GM13977 (cell line): ENCODE data around the gene MAST4.

Experiments used
- DNase-seq: peaks from one replicate; pipeline ENCODE4 v3.0.0; 2012; ENCODE audit warnings: low spot score
- CTCF ChIP-seq: IDR thresholded peaks from 2 replicates; pipeline ENCODE4 v1.5.1; 2012; ENCODE audit warnings: mild to moderate bottlenecking, control low read depth; ENCODE audit not compliant: insufficient read depth; ENCODE audit errors: extremely low read depth, missing control alignments
- in situ Hi-C: fragments of 300-500 bp; cut with MboI; formaldehyde crosslinking; loops from one replicate; pipeline ENCODE4 v1.12.0; 2022; ENCODE audit warnings: low sequenced_read_pairs, low pct_unique_long_range_greater_than_20kb, mixed read lengths, inconsistent platforms; ENCODE audit not compliant: unreplicated experiment

MAST4 gene

DNA sequence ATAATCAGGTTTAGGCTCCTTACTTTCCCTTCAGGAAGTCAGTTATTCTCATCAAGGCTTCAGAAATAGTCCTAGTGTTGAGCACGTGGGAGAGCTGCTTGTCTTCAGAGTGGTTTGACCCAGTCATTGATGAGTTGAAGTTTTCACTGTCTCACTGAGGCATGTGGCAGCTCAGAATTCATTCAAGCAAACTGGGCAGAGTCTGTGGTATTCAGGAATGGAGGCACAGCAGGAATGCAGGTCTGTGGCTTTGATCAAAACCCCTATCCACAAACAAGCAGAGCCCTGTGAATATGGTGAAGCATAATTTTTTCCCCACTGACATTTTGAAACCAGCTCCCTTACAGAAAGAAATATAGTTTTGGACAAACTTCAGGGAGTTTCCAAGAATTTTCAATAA, 393.1 kb downstream of the MAST4 start:
- DNase-seq: no peak
- in situ Hi-C loops: loop anchor here (25.0 kb wide), 2 partner anchors 223 to 1273 kb away; no protein-coding TSS in a partner anchor
- no peak for TF ChIP-seq CTCF

GRCh38 chr5:66989781-66990180, 393.6 kb downstream of the MAST4 start:
- no peak for DNase-seq
- in situ Hi-C loops: loop anchor here (25.0 kb wide), 2 partner anchors 223 to 1273 kb away; no protein-coding TSS in a partner anchor
- no peak for TF ChIP-seq CTCF

DNA sequence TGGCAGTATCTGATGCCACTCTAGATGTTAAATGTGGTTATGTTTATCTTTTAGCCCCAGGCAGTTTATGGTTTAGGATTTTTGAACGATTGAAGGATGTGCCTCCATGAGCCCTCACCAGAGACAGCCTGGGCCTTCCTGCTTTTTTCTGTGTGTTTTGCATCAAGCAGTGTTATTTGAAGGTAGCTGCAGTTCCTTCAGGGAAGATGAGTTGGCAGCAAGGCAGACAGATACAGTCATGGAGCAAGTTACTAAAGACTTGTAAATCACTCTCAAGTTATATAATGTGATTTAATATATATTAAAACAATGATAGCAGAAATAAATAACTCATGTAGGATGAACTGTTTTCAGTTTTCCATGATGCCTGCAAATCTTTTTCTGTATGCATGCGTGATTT, 395.6 kb downstream of the MAST4 start:
- no peak for DNase-seq
- in situ Hi-C loops: loop anchor here (25.0 kb wide), 2 partner anchors 221 to 1271 kb away; no protein-coding TSS in a partner anchor
- no peak for TF ChIP-seq CTCF

DNA sequence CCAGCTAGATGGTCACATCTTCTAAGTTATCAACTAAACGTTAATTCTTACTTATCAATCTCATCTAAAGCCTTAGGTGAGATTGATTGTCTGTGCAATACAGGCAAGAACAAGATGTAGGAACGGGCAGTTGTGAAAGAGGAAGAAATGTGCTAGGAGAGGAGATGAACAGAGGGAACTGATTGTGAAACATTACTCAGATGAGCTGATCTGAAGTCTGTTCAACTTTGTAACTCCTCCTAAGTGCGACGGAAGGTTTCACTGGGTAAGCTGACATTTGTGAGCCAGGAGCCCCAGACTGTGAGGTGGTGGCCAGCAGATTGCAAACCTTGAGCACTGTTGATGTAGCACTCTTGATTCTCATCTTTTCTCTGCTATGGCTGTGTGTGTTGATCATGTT, 396.4 kb downstream of the MAST4 start:
- no peak for DNase-seq
- no peak for TF ChIP-seq CTCF
- in situ Hi-C loops: loop anchor here (25.0 kb wide), 2 partner anchors 220 to 1270 kb away; no protein-coding TSS in a partner anchor

DNA sequence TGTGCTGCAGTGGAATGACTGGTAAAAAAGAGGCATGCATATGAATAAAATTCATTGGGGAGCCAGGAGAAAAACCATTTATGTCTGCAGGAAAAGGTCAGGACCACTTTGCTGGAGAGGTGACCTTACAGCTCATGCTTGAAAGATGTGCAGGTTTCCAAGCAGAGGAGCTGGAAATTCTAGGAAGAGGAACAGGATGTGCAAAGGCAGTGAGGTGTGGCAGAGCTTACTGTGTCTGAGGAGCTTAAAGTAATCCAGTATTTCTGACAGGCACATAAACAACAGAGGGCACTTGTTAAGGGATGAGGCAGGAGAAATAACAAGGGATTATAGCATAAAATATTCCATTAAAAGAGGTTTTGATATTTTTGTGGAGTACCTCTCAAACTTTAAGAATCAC, 397.3 kb downstream of the MAST4 start:
- in situ Hi-C loops: loop anchor here (25.0 kb wide), 2 partner anchors 219 to 1269 kb away; no protein-coding TSS in a partner anchor
- no peak for DNase-seq
- no peak for TF ChIP-seq CTCF

- in situ Hi-C loops: loop anchor here (25.0 kb wide), 2 partner anchors 218 to 1268 kb away; no protein-coding TSS in a partner anchor
- no peak for TF ChIP-seq CTCF
- DNase-seq: no peak
Measured at GRCh38 chr5:66993882-66994281, 397.7 kb downstream of the MAST4 start.
